ENCODE data around the gene VDAC1. TPM values are rescaled to one million over a fixed set of nuclear protein-coding genes. Genes with fewer than 3 reads are reported as not detected.

VDAC1 gene
- total and polyA plus RNA-seq, 10 of the 15 experiments (the other 5 are each of a cell fraction or from before 2014, with no cell fraction given) = 245 to 488 (median 349) TPM

GRCh38 chr5:133957591-133957990 lies 47.2 kb downstream of the VDAC1 start:
- Histone ChIP-seq H4K20me1 (ENCODE audit: control insufficient read depth, insufficient read depth) (no peaks in the 10 kb centered on the region), H3K4me1 (ENCODE audit: control insufficient read depth, insufficient read depth, low read length) (peaks cover 13% of the 10 kb centered on the region), H3K9ac (ENCODE audit: control insufficient read depth, insufficient read depth, low read length) (peak overlapping the region; percentile 49), H3K79me2 (ENCODE audit: control insufficient read depth, insufficient read depth, low read length) (peaks cover 17% of the 10 kb centered on the region), H3K4me2 (ENCODE audit: control insufficient read depth, insufficient read depth) (peak overlapping the region; percentile 84), H2AFZ (ENCODE audit: control insufficient read depth, low read depth, low read length) (peak overlapping the region; percentile 49), H3K4me3 (peak overlapping the region; percentile 42), H3K27ac (ENCODE audit: control insufficient read depth, insufficient read depth) (peak overlapping the region; percentile 87), H3K36me3 (ENCODE audit: control insufficient read depth in 2 of 2, insufficient read depth in 2 of 2, low read length in 1 of 2) (peaks cover 1 to 11% of the 10 kb centered on the region in 2 experiments; a peak in 1 of 4 replicates), H3K27me3 (replicated peaks in 1 of 2; ENCODE audit: control insufficient read depth in 2 of 2, insufficient read depth in 2 of 2, low read length in 1 of 2) (no peaks in the 10 kb centered on the region), H3K9me3 (replicated peaks; ENCODE audit: control insufficient read depth, insufficient read depth, low read length) (no peaks in the 10 kb centered on the region)
- SMC1A ChIA-PET (ENCODE audit: uncharacterized antibody, unreplicated experiment) = interaction anchor here (1.3 to 3.4 kb wide), 4 partner anchors 9 to 21 kb away, joined by 5 to 20 read pairs (median 7); no protein-coding TSS in a partner anchor
- peak; percentile 90 for ATAC-seq
- RAD21 ChIA-PET (ENCODE audit: unreplicated experiment) = interaction anchor here (0.7 to 3.1 kb wide), 8 partner anchors 12 to 534 kb away, joined by 3 to 19 read pairs (median 4); no protein-coding TSS in a partner anchor
- POLR2A ChIA-PET = interaction anchor here (0.5 to 2.9 kb wide), 6 partner anchors 9 to 856 kb away, joined by 3 to 12 read pairs (median 4); partner anchors contain the start of gene C5orf15
- 0% methylated on average over 1 of the region's 1 CpG for WGBS (ENCODE audit: insufficient coverage, insufficient replicate concordance, low lambda C conversion rate, missing lambda C conversion rate)
- peak; percentile 74 for DNase-seq (ENCODE audit: low read depth, low spot score)
- peak; percentile 89 for FAIRE-seq
- CTCF ChIA-PET = interaction anchor here (1.2 to 2.6 kb wide), 6 partner anchors 12 to 64 kb away, joined by 3 to 10 read pairs (median 6); no protein-coding TSS in a partner anchor
- in situ Hi-C loops (cut with MboI) = no loop called here
- no TSS peak for BruUV-seq (replicated peaks)
- intact Hi-C loops (cut with micrococcal nuclease; ENCODE audit: unreplicated experiment) = no loop called here
- TF ChIP-seq RUNX3 (IDR thresholded peaks at IDR 0.05; ENCODE audit: low read length) = peak; percentile 42; the same call in 1 of the 2 replicates
- peak; percentile 51; the same call in 1 of the 2 replicates for TF ChIP-seq CREM (IDR thresholded peaks at IDR 0.05; ENCODE audit: low read depth)
- TF ChIP-seq IKZF1 (conservative IDR thresholded peaks at IDR 0.05) = peak; percentile 52; the same call in 1 of the 2 replicates
- TF ChIP-seq MXI1 (IDR thresholded peaks at IDR 0.05; ENCODE audit: low read depth, low read length) = no peak
- 0 out of 2 replicates have a peak, but pooled peaks have one; percentile 20 for TF ChIP-seq ATF7 (IDR thresholded peaks at IDR 0.05; ENCODE audit: low read depth)
- peak; percentile 71; the same call in 1 of the 2 replicates for TF ChIP-seq YY1 (IDR thresholded peaks at IDR 0.05; ENCODE audit: low read depth, low read length)
- TF ChIP-seq ASH2L (IDR thresholded peaks at IDR 0.05; ENCODE audit: borderline replicate concordance, low read depth) = 0 out of 2 replicates have a peak, but pooled peaks have one; percentile 22
- TF ChIP-seq TAF1 (IDR thresholded peaks at IDR 0.05; ENCODE audit: borderline replicate concordance, low read depth, low read length) = peak; percentile 7; the same call in 1 of the 2 replicates
- peak; percentile 77; the same call in 1 of the 2 replicates for TF ChIP-seq MEF2A (IDR thresholded peaks at IDR 0.05; ENCODE audit: insufficient read depth, low read depth, low read length)
- peak; percentile 48 for TF ChIP-seq TCF7 (IDR thresholded peaks at IDR 0.05; ENCODE audit: borderline replicate concordance)
- peak; percentile 91 for TF ChIP-seq JUNB (IDR thresholded peaks at IDR 0.05)
- TF ChIP-seq ZBED1 (IDR thresholded peaks at IDR 0.05; ENCODE audit: borderline replicate concordance) = peak; percentile 48; the same call in 1 of the 2 replicates
- TF ChIP-seq NFIC (IDR thresholded peaks at IDR 0.05; ENCODE audit: low read depth, low read length) = peak; percentile 81
- 0 out of 4 replicates have a peak, but pooled peaks of 1 of the 2 experiments have one; percentile 24 for TF ChIP-seq EP300 (IDR thresholded peaks at IDR 0.05; ENCODE audit: borderline replicate concordance in 1 of 2, control insufficient read depth in 1 of 2, low read depth in 2 of 2, low read length in 2 of 2)
- peak; percentile 46; the same call in 1 of the 2 replicates for TF ChIP-seq MTA2 (IDR thresholded peaks at IDR 0.05; ENCODE audit: low read depth)
- TF ChIP-seq PAX5 (IDR thresholded peaks at IDR 0.05; ENCODE audit: borderline replicate concordance, low read depth, low read length) = no peak
- TF ChIP-seq ZNF24 (IDR thresholded peaks at IDR 0.05) = no peak
- TF ChIP-seq ATF2 (IDR thresholded peaks at IDR 0.05; ENCODE audit: low read length) = peak; percentile 28; the same call in 1 of the 2 replicates
- 0 out of 2 replicates have a peak, but pooled peaks have one; percentile 14 for TF ChIP-seq NBN (IDR thresholded peaks at IDR 0.05)
- peak; percentile 62; the same call in 1 of the 2 replicates for TF ChIP-seq SPI1 (IDR thresholded peaks at IDR 0.05; ENCODE audit: borderline replicate concordance, insufficient read depth, low read depth, low read length)
- TF ChIP-seq TCF3 (IDR thresholded peaks at IDR 0.05; ENCODE audit: borderline replicate concordance, insufficient read depth, low read depth, low read length) = no peak
- no peak for TF ChIP-seq SREBF2 (IDR thresholded peaks at IDR 0.05; ENCODE audit: low read length)
- peak; percentile 30; the same call in 1 of the 2 replicates for TF ChIP-seq RELB (IDR thresholded peaks at IDR 0.05; ENCODE audit: low read depth)
- TF ChIP-seq CREB1 (IDR thresholded peaks at IDR 0.05; ENCODE audit: low read depth) = peak; percentile 33; the same call in 1 of the 2 replicates
